ENCODE measurements around the gene CLCN3.

Gene CLCN3

GRCh38 chr4:169617306-169617705 is 3.1 kb upstream of the CLCN3 start:
- Histone ChIP-seq H3K36me3 (ENCODE audit: insufficient read depth, low read length) (no peaks in the 10 kb centered on the region), H3K79me2 (ENCODE audit: insufficient read depth, low read length) (peaks cover 18% of the 10 kb centered on the region), H4K20me1 (ENCODE audit: insufficient read depth, low read length, poor library complexity, severe bottlenecking) (peaks cover 17% of the 10 kb centered on the region), H3F3A (ENCODE audit: low read depth) (no peaks in the 10 kb centered on the region), H3K4me1 (ENCODE audit: insufficient read depth, low read length, poor library complexity, severe bottlenecking) (peaks cover 34% of the 10 kb centered on the region), H3K9ac (ENCODE audit: low read depth, low read length, poor library complexity, severe bottlenecking) (no peak overlapping the region), H3K4me3 (ENCODE audit: low read length, poor library complexity, severe bottlenecking) (no peak overlapping the region), H2AFZ (ENCODE audit: low read length) (peak overlapping the region; percentile 40), H3K4me2 (ENCODE audit: low read depth, low read length, poor library complexity, severe bottlenecking) (no peak overlapping the region), H3K27me3 (ENCODE audit: insufficient read depth, low read length, poor library complexity, severe bottlenecking) (no peaks in the 10 kb centered on the region), H3K9me3 (ENCODE audit: insufficient read depth, low read depth, low read length) (no peaks in the 10 kb centered on the region), H3K9me2 (replicated peaks; ENCODE audit: low read depth, low read length) (no peaks in the 10 kb centered on the region)
- TF ChIP-seq EZH2phosphoT487 (IDR thresholded peaks at IDR 0.05; ENCODE audit: borderline replicate concordance) (no peak), CTCF (conservative IDR thresholded peaks at IDR 0.05; ENCODE audit: low read length) (no peak)

GRCh38 chr4:169618286-169618685 is 2.1 kb upstream of the CLCN3 start:
- Histone ChIP-seq H3K4me3 (ENCODE audit: low read length, poor library complexity, severe bottlenecking) (peak overlapping the region; percentile 5), H4K20me1 (ENCODE audit: insufficient read depth, low read length, poor library complexity, severe bottlenecking) (peaks cover 27% of the 10 kb centered on the region), H3K79me2 (ENCODE audit: insufficient read depth, low read length) (peaks cover 25% of the 10 kb centered on the region), H3K4me1 (ENCODE audit: insufficient read depth, low read length, poor library complexity, severe bottlenecking) (peaks cover 34% of the 10 kb centered on the region), H3K9me3 (ENCODE audit: insufficient read depth, low read depth, low read length) (no peaks in the 10 kb centered on the region), H2AFZ (ENCODE audit: low read length) (peak overlapping the region; percentile 74), H3K4me2 (ENCODE audit: low read depth, low read length, poor library complexity, severe bottlenecking) (peak overlapping the region; percentile 40), H3K36me3 (ENCODE audit: insufficient read depth, low read length) (no peaks in the 10 kb centered on the region), H3K9me2 (replicated peaks; ENCODE audit: low read depth, low read length) (no peaks in the 10 kb centered on the region), H3K27me3 (ENCODE audit: insufficient read depth, low read length, poor library complexity, severe bottlenecking) (no peaks in the 10 kb centered on the region), H3K9ac (ENCODE audit: low read depth, low read length, poor library complexity, severe bottlenecking) (no peak overlapping the region), H3F3A (ENCODE audit: low read depth) (0 out of 2 replicates have a peak, but pooled peaks cover 3% of the 10 kb centered on the region)
- TF ChIP-seq EZH2phosphoT487 (IDR thresholded peaks at IDR 0.05; ENCODE audit: borderline replicate concordance), result no peak
- no peak for TF ChIP-seq CTCF (conservative IDR thresholded peaks at IDR 0.05; ENCODE audit: low read length)

GRCh38 chr4:169618986-169619385 is 1.4 kb upstream of the CLCN3 start:
- Histone ChIP-seq H2AFZ (ENCODE audit: low read length) (peak overlapping the region; percentile 74; the same call in 1 of the 2 replicates), H3F3A (ENCODE audit: low read depth) (0 out of 2 replicates have a peak, but pooled peaks cover 3% of the 10 kb centered on the region), H3K79me2 (ENCODE audit: insufficient read depth, low read length) (peaks cover 30% of the 10 kb centered on the region), H3K9ac (ENCODE audit: low read depth, low read length, poor library complexity, severe bottlenecking) (no peak overlapping the region), H3K9me2 (replicated peaks; ENCODE audit: low read depth, low read length) (no peaks in the 10 kb centered on the region), H4K20me1 (ENCODE audit: insufficient read depth, low read length, poor library complexity, severe bottlenecking) (peaks cover 34% of the 10 kb centered on the region), H3K27me3 (ENCODE audit: insufficient read depth, low read length, poor library complexity, severe bottlenecking) (no peaks in the 10 kb centered on the region), H3K4me2 (ENCODE audit: low read depth, low read length, poor library complexity, severe bottlenecking) (peak overlapping the region; percentile 99), H3K36me3 (ENCODE audit: insufficient read depth, low read length) (no peaks in the 10 kb centered on the region), H3K4me3 (ENCODE audit: low read length, poor library complexity, severe bottlenecking) (peak overlapping the region; percentile 82), H3K4me1 (ENCODE audit: insufficient read depth, low read length, poor library complexity, severe bottlenecking) (peaks cover 32% of the 10 kb centered on the region), H3K9me3 (ENCODE audit: insufficient read depth, low read depth, low read length) (no peaks in the 10 kb centered on the region)
- TF ChIP-seq CTCF (conservative IDR thresholded peaks at IDR 0.05; ENCODE audit: low read length) (no peak), EZH2phosphoT487 (IDR thresholded peaks at IDR 0.05; ENCODE audit: borderline replicate concordance) (no peak)

Data from Loucy (cell line).